Esophagus squamous epithelium (tissue), 4 donors: Measurements from ENCODE around the gene CRYGB.

Experiments used
- CTCF ChIP-seq, 6 experiments: fragments of 450-650 bp in 4 of 6; fragments of 200-600 bp in 2 of 6; sonication (generic) in 2 of 6; IDR thresholded peaks; one replicate each; pipeline ENCODE4 v1.5.1; 2016 to 2019; ENCODE audit warnings: antibody characterized with exemption in 6 of 6, mild to moderate bottlenecking in 4 of 6, moderate library complexity in 4 of 6
- POLR2A ChIP-seq, 4 donors: fragments of 450-650 bp; IDR thresholded peaks; one replicate each; pipeline ENCODE4 v1.6.1; 2017; ENCODE audit warnings: antibody characterized with exemption in 4 of 4, mild to moderate bottlenecking in 4 of 4, moderate library complexity in 3 of 4

- TF ChIP-seq CTCF (IDR thresholded peaks at IDR 0.05) (no peak), POLR2A (IDR thresholded peaks at IDR 0.05) (no peak)
Observed at GRCh38 chr2:208148803-208149202, 2.8 kb upstream of the CRYGB start.
